Mucosa of descending colon (tissue), 3 donors: ENCODE results near the gene ELP2. TPM values are rescaled to one million over a fixed set of nuclear protein-coding genes. Genes with fewer than 3 reads are reported as not detected.
"Not testable (repeated sequence)": the region's sequence is repeated elsewhere in the genome, so short reads cannot be mapped to it uniquely, and the experiment has no call there.

ENCODE experiments used
- ATAC-seq: fragments of 200-7000 bp; cut with Tn5 transposase; one replicate; pipeline ENCODE4 v1.9.1; 2020; ENCODE audit warnings: mild to moderate bottlenecking, moderate library complexity
- DNase-seq, 3 donors: peaks; one replicate each; pipeline ENCODE4 v3.0.0-alpha.2; 2020
- H3K36me3 ChIP-seq: fragments of 200-600 bp; one replicate; pipeline ENCODE4 v1.8.0; 2021; ENCODE audit warnings: low read depth, mild to moderate bottlenecking
- H3K4me1 ChIP-seq: fragments of 200-600 bp; one replicate; pipeline ENCODE4 v1.8.0; 2021; ENCODE audit warnings: low read depth, mild to moderate bottlenecking
- H3K4me3 ChIP-seq: fragments of 200-600 bp; one replicate; pipeline ENCODE4 v1.8.0; 2021; ENCODE audit warnings: mild to moderate bottlenecking
- H3K9me3 ChIP-seq: fragments of 200-600 bp; one replicate; pipeline ENCODE4 v1.8.0; 2021; ENCODE audit warnings: mild to moderate bottlenecking
- CTCF ChIP-seq: fragments of 200-600 bp; IDR thresholded peaks from one replicate; pipeline ENCODE4 v1.8.0; 2022; ENCODE audit warnings: antibody characterized with exemption, mild to moderate bottlenecking
- intact Hi-C, 2 donors: fragments of 100-400 bp; cut with DNase I in 1 of 2; cut with micrococcal nuclease in 1 of 2; formaldehyde crosslinking; loops; one replicate each; pipeline versions ENCODE4 v1.11.0 to v1.11.1; 2022; cut with DNase I, micrococcal nuclease
- total RNA-seq, 3 donors: library from RNA; stranded (reverse); fragmentation: NEBNext Ultra II Directional in 2 of 3; extraction: Animal tissue kit (Norgen Biotek cat#: 25700) in 2 of 3; gene quantifications; one replicate each; pipeline versions ENCODE4 v1.2.1 to v1.2.4, GENCODE V29; 2021 to 2023
- donor health status: DM: no; HTN: no; CAD: no; lungs with moderate emphysema.
- donor health status: DM: no; HTN: no; CAD: no.
- donor health status: DM: no; HTN: yes; CAD: no.

The ELP2 gene
- total RNA-seq, 3 donors from 2014 or later: 45.4 to 62.9 (median 55.4) TPM

GRCh38 chr18:36109737-36110136, 20.0 kb upstream of the ELP2 start:
- intact Hi-C loops: no loop called here
- Histone ChIP-seq H3K9me3 (no peaks in the 10 kb centered on the region), H3K4me3 (no peak overlapping the region), H3K4me1 (no peaks in the 10 kb centered on the region), H3K36me3 (no peaks in the 10 kb centered on the region)
- DNase-seq (no peak), ATAC-seq (no peak)
- no peak for TF ChIP-seq CTCF

- Histone ChIP-seq H3K4me3 (no peak overlapping the region), H3K9me3 (no peaks in the 10 kb centered on the region), H3K36me3 (no peaks in the 10 kb centered on the region), H3K4me1 (no peaks in the 10 kb centered on the region)
- no peak for TF ChIP-seq CTCF
- no peak for DNase-seq
- no peak for ATAC-seq
- intact Hi-C loops: no loop called here
Observed at GRCh38 chr18:36112302-36112701, 17.4 kb upstream of the ELP2 start.

- DNase-seq (no peak), ATAC-seq (no peak)
- Histone ChIP-seq H3K36me3 (no peaks in the 10 kb centered on the region), H3K4me1 (no peaks in the 10 kb centered on the region), H3K4me3 (no peak overlapping the region), H3K9me3 (no peaks in the 10 kb centered on the region)
- no peak for TF ChIP-seq CTCF
- intact Hi-C loops: no loop called here
Observed at GRCh38 chr18:36114251-36114650, 15.4 kb upstream of the ELP2 start.

- H3K4me3 ChIP-seq: no peak overlapping the region
- no peak for TF ChIP-seq CTCF
- intact Hi-C loops: no loop called here
- H3K36me3 ChIP-seq: no peaks in the 10 kb centered on the region
- no peaks in the 10 kb centered on the region for H3K9me3 ChIP-seq
- ATAC-seq (no peak), DNase-seq (no peak)
- H3K4me1 ChIP-seq: no peaks in the 10 kb centered on the region
Observed at GRCh38 chr18:36114738-36115137, 15.0 kb upstream of the ELP2 start.

- H3K4me3 ChIP-seq, H3K9me3 ChIP-seq, H3K36me3 ChIP-seq, H3K4me1 ChIP-seq, DNase-seq, ATAC-seq, intact Hi-C loops: not testable (repeated sequence)
Observed at GRCh38 chr18:36116771-36117170, 12.9 kb upstream of the ELP2 start.

GRCh38 chr18:36120297-36120696, 9.4 kb upstream of the ELP2 start:
- Histone ChIP-seq H3K36me3 (no peaks in the 10 kb centered on the region), H3K4me3 (no peak overlapping the region), H3K9me3 (no peaks in the 10 kb centered on the region), H3K4me1 (no peaks in the 10 kb centered on the region)
- no peak for TF ChIP-seq CTCF
- ATAC-seq: no peak
- no peak for DNase-seq
- intact Hi-C loops: no loop called here
